Mammary epithelial cell (primary cell): ENCODE data around the gene MEGF6.

ENCODE experiments used
- CTCF ChIP-seq, 2 donors: IDR thresholded peaks in 1 of 2; conservative IDR thresholded peaks in 1 of 2; 2 replicates each; pipeline ENCODE4 v1.5.1; 2011 to 2012; ENCODE audit warnings: inconsistent platforms in 2 of 2, low read length in 2 of 2, mild to moderate bottlenecking in 2 of 2, control low read depth in 1 of 2, low read depth in 1 of 2; ENCODE audit not compliant: insufficient read depth in 1 of 2; ENCODE audit errors: extremely low read depth in 1 of 2
- EZH2 ChIP-seq: IDR thresholded peaks from 2 replicates; pipeline ENCODE4 v1.6.1; 2012; ENCODE audit warnings: low read length, inconsistent platforms, borderline replicate concordance

- no peak for TF ChIP-seq CTCF (conservative IDR thresholded peaks at IDR 0.05 in 1 of 2, IDR thresholded peaks at IDR 0.05 in 1 of 2; ENCODE audit: extremely low read depth in 1 of 2, insufficient read depth in 1 of 2, low read depth in 1 of 2, low read length in 2 of 2)
- no peak for TF ChIP-seq EZH2
Measured at GRCh38 chr1:3609769-3610526, 1.4 kb downstream of the MEGF6 start.
